ENCODE data around the gene IPO7.
"Not testable (repeated sequence)": the region's sequence is repeated elsewhere in the genome, so short reads cannot be mapped to it uniquely, and the experiment has no call there.

IPO7 gene

DNA sequence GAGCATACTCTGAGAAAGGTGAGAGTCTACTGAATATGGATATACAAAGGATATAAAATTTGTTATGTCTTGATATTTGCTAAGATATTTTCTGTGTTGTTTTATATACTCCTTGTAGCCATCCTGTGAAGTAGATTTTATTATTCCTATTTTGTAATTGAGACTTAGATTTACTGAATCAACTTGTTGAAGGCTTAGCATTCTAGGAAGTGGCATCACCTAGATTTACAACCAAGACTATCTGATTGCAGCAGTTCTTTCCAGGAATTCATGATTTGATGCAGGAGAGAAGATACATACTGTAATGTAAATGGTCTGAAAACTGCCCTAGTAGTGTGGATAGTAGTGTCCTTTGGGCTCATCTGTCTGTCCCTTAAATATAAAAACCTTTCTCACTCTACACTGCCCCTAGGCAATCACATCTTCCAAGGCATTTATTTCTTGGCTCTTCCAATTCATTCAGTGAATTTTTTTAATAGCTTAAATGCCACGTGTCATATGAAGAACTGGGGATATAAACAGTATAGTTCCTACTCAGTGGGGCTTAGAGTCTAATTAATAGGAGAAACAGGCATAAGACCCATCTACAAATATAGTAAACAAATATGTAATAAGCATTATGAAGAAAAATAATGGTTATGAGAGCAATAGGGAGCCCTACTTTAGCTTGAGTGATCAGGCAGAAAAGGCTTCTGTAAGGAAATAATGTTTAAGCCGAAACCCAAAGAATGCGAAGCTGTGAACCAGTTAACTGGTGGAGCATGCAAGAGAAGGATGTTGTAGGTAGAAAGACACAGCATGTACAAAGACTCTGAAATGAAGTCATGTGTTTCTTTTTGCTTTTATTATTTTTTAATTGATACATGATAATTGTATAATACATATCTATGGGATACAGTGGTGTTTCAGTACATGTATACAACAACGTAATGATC lies 13.6 kb downstream of the IPO7 start:
- DNase-seq: no peak

DNA sequence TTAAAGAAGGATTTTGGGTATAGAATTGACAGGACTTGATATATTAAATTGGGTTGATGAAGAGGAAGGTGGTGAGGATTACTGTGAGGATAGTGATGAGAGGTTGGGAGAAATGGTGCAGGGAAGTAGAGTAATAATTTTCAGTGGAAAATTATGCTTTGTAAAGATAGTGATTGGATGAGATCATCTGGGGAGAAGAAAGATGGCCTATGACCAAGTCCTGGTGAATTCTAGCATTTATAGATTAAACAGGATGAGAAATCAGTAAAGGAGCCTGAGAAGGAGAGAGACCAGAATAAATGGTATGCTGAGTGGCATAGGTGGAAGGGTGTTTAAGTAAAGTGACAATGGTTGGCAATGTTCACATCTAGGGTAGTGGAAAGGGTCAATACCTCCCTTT lies 15.0 kb downstream of the IPO7 start:
- DNase-seq: no peak

DNA sequence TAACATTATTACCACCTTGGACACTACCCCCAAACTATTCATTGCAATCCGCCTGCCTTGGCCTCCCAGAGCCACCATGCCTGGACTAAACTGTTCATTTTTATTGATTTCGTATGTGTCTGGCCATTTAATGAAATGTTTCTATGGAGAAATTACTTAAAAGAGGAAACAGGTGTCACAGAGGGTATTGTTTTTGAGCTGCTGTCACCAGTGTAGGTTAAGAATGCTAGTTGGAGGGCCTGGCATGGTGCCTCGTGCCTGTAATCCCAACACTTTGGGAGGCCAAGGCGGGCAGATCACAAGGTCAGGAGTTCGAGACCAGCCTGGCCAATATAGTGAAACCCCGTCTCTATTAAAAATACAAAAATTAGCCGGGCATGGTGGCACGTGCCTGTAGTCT lies 17.4 kb downstream of the IPO7 start:
- DNase-seq: not testable (repeated sequence)

DNA sequence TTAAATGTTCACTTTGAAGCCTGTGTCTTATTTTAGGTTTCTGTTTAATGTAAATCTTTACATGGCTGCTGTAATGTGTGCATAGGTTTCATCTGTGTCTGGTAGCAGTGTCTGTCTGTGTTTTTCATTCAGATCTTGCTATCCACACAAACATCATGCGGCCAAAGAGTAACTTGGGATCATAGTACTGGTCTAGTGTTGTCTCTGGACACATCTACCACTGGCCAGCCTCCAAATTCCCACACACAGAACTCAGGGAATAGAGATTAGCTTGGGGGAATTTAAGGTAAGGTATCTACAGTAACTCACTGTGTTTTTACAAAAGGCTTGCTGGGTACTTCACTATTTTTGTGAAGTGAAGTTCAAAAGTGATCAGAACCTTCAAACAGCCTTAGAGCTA lies 44.3 kb downstream of the IPO7 start:
- no peak for DNase-seq

DNA sequence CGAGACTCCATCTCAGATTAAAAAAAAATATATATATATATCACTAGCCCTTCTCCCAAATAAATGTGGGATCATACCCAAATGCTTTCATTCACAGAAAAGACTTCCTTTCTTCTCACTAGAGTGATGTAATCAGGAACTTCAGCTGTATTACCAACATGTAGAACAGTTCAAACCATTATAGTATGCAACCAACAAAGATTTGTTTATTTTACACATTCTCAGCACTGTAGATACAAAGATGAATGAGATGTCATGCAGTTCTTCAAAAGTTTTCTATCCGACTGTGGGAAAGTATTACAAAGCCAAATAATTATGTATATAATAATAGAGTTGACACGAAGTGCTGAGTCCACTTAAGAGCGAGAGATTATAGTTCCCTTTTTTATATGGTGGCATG lies 54.2 kb downstream of the IPO7 start:
- no peak for DNase-seq

DNA sequence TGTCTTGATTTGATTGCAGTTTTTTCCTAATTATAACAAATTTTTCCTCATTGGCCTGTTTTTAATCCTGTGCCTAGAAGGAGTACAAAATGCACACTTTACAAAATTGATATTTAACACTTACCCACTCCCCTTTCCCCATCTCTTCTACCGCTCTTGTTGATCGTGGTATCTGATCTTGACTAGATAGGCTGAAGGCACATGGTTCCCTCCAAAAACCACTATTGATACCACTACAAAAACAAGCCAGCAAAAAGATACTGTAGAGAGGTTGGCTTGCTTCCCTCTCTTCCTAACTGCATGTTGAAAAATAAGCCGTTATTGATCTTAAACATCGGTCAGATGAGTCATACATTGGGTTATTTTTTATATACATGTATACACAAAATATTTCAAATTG lies 61.8 kb downstream of the IPO7 start:
- no peak for DNase-seq

DNA sequence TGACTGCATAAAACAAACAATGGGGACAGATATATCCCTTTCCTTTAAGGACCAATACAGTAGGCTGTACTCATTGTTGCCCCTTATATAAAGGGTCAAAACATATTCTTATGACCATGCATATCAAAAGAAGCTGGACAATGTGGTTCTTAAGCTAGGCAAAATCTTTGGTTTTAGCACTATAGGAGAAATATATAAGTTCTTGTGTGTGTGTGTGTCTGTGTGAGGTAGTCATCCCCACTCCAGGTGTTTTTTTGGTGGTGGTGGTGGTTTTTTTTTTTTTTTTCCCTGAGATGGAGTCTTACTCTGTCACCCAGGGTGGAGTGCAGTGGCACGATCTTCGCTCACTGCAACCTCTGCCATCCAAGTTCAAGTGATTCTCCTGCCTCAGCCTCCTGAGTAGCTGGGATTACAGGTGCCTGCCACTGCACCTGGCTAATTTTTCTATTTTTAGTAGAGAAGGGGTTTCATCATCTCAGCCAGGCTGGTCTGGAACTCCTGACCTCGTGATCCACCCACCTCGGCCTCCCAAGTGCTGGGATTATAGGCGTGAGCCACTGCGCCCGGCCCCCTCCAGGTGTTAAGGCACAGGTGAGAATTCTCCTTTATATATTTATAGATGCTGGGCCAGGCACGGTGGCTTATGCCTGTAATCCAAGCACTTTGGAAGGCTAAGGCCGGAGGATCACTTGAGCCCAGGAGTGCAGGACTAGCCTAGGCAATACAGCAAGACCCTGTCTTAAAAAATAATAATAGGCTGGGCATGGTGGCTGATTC lies 64.3 kb downstream of the IPO7 start:
- DNase-seq: no peak

DNA sequence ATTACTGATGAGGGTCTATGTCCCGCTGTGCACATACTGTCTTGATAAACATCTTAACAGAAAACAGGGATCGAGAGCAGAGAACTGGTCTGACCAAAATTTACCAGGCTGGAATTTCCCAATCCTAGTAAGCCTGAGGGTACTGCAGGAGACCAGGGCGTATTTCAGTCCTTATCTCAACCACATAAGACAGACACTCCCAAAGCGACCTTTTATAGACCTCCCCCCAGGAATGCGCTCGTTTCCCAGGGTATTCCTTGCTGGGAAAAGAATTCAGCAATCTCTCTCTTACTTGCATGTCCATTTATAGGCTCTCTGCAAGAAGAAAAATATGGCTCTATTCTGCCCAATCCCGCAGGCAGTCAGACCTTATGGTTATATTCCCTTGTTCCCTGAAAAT lies 67.6 kb downstream of the IPO7 start:
- not testable (repeated sequence) for DNase-seq

DNA sequence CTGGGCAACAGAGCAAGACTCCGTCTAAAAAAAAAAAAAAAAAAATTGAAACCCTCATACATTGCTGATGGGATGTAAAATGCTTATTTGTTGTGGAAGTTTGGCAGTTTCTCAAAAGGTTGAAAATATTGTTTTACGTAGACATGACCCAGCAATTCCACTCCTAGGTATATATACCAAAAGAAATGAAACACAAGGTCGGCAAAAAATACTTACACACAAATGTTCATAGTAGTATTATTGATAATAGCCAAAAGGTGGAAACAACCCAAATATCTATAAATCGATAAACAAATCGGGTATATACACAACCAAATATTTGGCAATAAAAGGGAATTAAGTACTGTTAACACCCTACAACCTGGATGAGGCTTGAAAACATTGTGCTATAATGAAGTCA lies 71.3 kb downstream of the IPO7 start:
- DNase-seq: no peak

DNA sequence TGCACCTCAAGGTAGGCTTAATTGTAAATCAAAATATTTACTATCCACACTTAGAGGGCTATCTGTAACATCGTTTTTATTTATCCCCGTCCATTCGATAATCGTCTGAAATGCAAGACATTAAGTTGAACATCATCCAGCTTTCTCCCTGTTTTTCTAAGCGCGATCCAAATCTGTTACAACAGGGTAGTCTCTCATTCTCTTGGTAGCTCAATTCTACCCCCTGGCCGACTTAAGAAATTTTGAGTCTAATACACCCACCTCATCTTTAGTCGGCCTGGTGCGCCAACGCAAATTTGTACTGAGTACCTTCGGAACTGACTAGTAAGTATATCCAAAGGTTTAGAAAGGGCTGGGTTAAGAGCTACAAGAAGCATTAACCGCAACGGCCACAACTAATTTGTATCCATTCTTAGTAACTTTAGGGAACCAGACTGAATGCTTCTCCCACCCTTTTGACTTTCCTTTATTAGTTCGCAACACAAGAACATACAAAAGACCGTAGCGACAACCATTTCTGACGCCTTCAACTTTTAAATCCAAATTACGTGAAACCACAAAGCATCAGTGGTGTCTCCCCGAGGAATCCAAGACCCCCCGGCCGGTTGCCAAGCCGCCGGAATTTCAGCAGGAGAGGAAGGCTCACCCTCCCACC lies 75.3 kb downstream of the IPO7 start:
- peak in 15 of 58 donors; percentile 3 to 50 (median 27) for DNase-seq

DNA sequence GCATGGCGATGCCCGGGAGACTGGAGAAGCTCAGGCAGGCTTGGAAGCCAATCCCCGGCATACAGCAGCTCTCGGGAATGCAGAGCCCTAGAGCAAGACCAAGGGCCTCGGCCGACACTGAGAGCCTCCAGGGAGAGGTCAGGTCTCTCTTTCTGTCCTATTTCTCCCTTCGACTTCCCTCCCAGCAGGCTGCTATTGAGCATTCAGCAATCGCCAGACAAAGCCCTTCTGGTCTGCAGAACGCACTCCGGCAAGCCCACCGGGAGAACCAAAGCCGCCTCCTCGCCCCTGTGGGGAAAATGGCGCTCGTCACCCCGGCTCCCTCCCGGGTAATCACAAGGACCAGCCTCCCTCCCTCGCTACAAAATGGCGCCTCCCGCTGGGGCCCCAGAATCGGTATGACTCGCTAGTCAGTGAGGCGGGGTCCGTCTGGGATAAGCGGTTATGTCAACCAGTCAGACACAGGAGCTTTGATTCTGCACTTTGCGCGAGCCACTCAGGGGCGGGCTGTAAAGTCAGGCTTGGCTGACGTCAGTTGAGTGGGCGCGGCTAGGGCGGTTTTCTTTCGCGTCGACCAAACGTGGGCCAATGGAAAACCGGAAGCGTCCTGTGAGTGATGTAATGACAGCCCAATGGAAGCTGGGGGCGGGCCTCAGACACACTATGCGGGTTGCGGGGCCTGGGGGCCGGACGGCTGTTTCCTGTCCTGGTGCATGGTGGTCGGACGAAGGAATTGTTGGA lies 76.0 kb downstream of the IPO7 start, which contains the start of gene ZNF143:
Gene ZNF143, plus strand, starts transcription at position 691 of the 741 bp plus-strand sequence. CDS start 10,297 bp downstream, outside the sequence.
- DNase-seq: peak; percentile 96 to 100 (median 100)

DNA sequence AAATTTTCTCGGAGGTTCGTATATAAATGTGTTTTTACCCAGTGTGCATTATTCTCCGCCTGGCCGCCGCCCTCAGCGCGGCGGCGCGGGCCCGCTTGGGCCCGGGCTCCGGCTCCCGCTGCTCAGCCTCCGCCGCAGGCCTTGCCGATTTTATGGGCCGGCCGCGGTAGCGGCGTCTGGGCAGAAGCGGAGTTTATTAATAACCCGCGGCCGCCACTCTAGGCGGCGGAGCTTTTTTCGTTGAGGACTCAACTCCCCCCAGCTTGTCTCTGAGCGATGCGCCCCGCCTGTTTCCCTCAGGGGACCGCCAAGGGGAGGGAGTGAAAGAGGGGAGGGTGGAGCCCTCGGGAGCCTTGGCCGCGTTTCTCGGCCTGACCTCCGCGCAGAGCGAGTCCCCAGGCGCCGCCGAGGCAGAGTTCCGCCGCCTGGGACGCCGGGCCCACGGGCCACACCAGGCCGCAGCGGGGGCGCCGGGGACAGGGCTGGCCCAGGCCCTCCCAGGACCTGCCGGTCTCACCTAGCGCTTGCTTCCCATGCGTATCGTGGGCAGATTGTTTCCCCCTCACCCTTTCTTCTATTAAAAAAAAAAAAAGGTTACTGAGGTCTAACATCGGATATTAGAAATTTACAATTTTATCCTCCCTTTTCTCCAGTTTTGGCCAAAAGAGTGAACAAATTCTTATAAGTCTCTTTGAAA lies 76.8 kb downstream of the IPO7 start:
- DNase-seq: peak; percentile 43 to 94 (median 86)

DNA sequence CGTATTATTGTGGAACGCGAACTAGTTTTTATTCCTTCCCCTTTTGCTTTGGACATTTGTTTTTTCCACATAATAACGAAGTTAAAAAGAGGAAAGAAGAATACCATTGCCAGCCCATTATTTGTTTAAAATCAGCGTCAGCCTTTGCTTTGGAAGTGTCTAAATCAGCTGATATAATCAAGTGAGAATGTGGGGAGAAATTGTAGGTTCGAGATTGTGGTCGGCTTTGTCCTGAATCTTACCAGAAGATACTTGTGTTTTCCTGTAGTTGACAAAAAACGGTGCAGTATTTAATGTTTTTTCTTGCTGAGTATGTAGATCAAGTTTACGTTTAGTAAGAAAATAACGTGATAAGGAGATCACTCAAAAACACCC lies 77.3 kb downstream of the IPO7 start:
- no peak for DNase-seq

DNA sequence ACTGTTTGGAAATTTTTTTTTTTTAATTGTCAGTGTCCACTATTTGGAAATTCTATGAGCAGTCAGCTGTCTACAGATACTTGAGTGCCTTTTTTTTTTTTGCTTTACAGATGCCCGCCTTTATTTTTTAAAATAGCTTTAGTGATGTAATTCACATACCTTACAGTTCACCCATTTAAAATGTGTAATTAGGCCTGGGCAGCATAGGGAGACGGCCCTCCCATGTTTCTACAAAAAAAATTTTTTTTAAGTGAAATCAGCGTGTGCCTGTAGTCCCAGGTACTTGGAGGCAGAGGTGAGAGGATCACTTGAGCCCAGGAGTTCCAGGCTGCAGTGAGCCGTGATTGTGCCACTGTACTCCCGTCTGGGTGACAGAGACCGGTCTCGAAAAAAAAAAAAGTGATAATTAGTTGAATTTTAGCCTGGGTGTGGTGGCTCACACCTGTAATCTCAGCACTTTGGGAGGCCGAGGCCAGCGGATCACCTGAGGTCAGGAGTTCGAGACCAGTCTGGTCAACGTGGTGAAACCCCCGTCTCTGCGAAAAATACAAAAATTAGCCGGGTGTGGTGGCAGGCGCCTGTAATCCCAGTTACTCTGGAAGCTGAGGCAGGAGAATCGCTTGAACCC lies 77.8 kb downstream of the IPO7 start:
- DNase-seq: no peak

DNA sequence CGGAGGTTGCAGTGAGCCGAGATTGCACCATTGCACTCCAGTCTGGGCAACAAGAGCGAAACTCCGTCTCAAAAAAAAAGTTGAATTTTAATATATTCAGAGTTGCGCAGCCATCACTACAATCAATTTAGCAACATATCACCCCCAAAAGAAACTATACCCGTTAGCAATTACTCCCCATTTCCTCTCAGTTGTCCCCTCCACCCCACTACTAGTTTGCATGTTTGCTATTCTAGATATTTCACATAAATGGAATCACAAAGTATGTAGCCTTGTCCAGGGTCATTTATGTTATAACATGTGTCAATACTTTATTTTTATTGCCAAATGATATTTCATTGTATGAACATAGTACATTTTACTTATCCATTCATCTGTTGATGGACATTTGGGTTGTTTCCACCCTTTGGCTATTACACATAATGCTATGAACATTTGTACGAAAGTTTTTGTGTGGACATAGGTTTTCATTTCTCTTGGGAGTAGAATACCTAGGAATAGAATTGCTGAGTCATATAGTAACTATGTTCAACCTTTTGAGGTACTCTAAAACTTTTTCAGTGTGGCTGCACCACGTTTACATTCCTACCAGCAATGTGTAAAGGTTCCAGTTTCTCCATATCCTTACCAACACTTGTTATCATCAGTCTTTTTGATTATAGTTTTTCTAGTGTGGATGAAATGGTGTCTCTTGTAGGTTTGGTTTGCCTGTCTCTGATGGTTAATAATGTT lies 78.5 kb downstream of the IPO7 start:
- no peak for DNase-seq

DNA sequence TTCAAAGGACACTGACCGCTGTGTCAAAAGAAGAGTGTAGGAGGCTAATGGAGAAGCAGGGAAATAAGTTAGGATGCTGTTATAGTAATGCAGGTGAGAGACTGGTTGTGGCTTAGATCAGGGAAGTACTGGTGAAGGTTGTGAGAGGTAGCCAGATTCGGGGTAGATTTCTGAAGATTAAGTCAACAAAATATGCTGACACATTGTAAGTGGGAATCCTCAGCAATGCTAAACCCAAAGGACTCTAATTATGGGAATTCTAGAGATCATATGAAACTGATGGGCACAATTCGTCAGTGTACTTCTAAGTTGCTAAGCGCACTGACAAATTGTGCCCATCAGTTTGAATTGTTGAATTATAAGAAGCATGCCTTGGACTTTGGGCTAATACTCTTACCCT lies 86.3 kb downstream of the IPO7 start:
- DNase-seq: no peak

DNA sequence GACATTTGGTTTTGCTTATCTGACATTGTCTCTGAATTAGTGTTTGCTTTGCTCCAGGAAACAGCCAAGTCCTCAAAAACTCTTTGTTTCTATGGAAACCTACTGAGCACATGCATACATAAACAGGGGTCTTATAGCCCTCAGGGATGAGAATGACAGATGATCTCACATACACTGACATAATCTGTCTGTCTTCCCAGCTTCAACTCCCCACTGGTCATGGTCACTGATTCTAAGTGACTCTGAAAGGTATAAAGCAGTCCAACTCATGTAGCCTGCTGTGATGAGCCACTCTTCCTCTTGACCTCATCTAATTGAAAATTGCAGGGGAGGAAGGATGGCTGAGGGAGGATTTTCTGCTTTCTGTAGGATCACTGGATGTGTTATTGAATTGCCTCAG lies 89.0 kb downstream of the IPO7 start:
- no peak for DNase-seq

DNA sequence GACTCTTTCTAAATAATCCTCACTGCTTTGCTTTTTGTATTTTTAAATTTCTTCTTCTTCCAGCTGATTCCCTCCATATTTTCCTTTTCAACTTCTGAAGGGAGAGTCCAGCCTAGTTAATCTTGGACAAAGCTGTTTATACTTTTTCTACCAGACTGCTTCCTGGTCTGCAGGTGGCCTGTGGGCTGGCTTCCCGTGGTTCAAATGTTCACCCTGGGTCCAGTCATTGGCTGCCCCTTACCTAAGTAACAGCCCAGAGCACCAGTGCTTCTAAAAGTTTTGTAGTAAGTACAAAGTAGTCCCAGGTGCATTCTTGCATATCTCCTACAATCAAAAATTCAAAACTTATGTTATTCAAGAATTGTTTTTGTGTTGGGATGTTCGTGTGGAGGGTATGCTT lies 95.4 kb downstream of the IPO7 start:
- DNase-seq: no peak

DNA sequence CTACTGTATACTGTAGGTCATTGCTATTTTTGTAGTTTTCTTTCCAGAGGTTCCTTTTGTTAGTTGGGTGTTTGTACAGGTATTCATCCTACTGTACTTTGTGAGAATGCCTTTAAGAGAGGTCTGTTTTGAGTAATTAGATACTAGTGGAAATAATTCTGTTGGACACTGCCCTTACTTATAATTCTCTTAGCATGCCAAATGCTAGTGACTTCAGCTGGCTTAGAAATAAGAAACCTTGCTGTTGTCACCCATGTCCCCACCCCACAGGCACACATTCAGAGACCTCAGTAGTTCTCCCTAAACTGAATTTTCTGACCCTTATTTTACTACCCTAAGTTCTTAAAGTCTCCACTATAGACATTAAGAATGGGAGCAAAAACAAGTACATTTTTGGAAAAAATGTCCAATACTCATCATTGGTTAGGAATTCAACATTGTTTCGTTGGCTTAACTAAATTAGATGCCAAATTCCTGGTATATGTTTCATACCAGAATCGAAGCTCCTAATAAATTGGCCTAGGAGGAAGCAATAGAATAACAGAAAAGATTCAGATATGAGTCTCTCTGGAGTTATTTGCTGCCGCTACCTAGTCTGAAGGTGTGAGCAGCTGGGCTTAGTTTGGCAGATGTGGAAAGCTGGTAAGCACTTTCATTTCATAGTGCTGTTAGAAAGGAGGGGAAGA lies 104.8 kb downstream of the IPO7 start:
- no peak for DNase-seq

Measured in anterior cingulate cortex (tissue), 58 donors.